Upper lobe of left lung (tissue), 4 donors: Measurements from ENCODE around the gene CEP43.

ENCODE experiments used
- CTCF ChIP-seq, 6 experiments: fragments of 450-650 bp in 4 of 6; fragments of 200-600 bp in 2 of 6; sonication (generic) in 2 of 6; IDR thresholded peaks; one replicate each; pipeline ENCODE4 v1.5.1; 2016 to 2019; ENCODE audit warnings: antibody characterized with exemption in 6 of 6
- EP300 ChIP-seq, 4 donors: sonication (generic); formaldehyde crosslinking; IDR thresholded peaks; one replicate each; pipeline ENCODE4 v1.5.1; 2017; ENCODE audit warnings: antibody characterized with exemption in 4 of 4, control low read depth in 2 of 4

DNA sequence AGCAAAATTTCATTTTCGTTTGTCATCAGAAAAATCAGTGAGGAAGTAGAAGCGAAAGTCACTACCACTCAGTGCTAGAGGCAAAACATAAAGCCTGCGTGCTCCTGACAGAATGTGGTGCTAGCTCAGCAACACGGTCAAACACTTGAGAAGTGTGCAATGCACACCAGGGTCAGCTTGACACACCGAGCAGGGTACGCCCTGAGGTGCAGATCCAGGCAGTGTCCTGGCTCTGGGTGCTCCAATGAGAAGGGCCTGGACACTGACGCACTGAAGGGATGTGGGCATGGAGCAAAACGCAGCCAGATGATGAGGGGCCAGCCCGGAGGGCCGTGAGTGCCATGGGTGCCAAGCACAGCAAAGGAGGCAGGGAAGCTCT lies 48.8 kb upstream of the CEP43 start:
- TF ChIP-seq CTCF (IDR thresholded peaks at IDR 0.05) (no peak), EP300 (IDR thresholded peaks at IDR 0.05) (no peak)
